Vagina (tissue), 2 donors: Measurements from ENCODE around the gene NEDD4L. TPM values are rescaled to one million over a fixed set of nuclear protein-coding genes. Genes with fewer than 3 reads are reported as not detected.

ENCODE experiments used
- DNase-seq, 2 donors: peaks; one replicate each; pipeline ENCODE4 v3.0.0-alpha.2; 2017; ENCODE audit errors: extremely low spot score in 2 of 2
- H3K27ac ChIP-seq: fragments of 200-600 bp; sonication (generic); one replicate; pipeline ENCODE4 v1.5.1; 2019
- H3K27me3 ChIP-seq: fragments of 200-600 bp; sonication (generic); one replicate; pipeline ENCODE4 v1.5.1; 2019
- H3K36me3 ChIP-seq, 2 donors: fragments of 200-600 bp; sonication (generic); one replicate each; pipeline ENCODE4 v1.5.1; 2017 to 2019
- H3K4me1 ChIP-seq: fragments of 200-600 bp; sonication (generic); one replicate; pipeline ENCODE4 v1.5.1; 2019
- H3K4me3 ChIP-seq, 2 donors: fragments of 200-600 bp; sonication (generic); 1 replicate in 1 of 2; 2 replicates in 1 of 2; pipeline ENCODE4 v1.5.1; 2016 to 2019
- H3K9me3 ChIP-seq: fragments of 200-600 bp; sonication (generic); one replicate; pipeline ENCODE4 v1.5.1; 2019
- CTCF ChIP-seq, 3 experiments: fragments of 450-650 bp in 2 of 3; fragments of 200-600 bp in 1 of 3; sonication (generic) in 1 of 3; IDR thresholded peaks; one replicate each; pipeline ENCODE4 v1.5.1; 2017 to 2019; ENCODE audit warnings: antibody characterized with exemption in 3 of 3, mild to moderate bottlenecking in 2 of 3, moderate library complexity in 2 of 3
- POLR2A ChIP-seq, 2 donors: fragments of 450-650 bp; IDR thresholded peaks; one replicate each; pipeline ENCODE4 v1.6.1; 2017; ENCODE audit warnings: antibody characterized with exemption in 2 of 2, mild to moderate bottlenecking in 2 of 2, moderate library complexity in 2 of 2
- POLR2AphosphoS5 ChIP-seq, 2 donors: sonication (generic); formaldehyde crosslinking; IDR thresholded peaks; one replicate each; pipeline ENCODE4 v1.9.0; 2017; ENCODE audit warnings: antibody characterized with exemption in 2 of 2, mild to moderate bottlenecking in 2 of 2, low read depth in 1 of 2; ENCODE audit not compliant: insufficient read depth in 1 of 2
- intact Hi-C: fragments of 100-400 bp; cut with DNase I; formaldehyde crosslinking; loops from one replicate; pipeline ENCODE4 v1.15.1; 2023
- total RNA-seq: library from RNA; depleted of rRNA; stranded (reverse); fragments of >200 nt; gene quantifications from one replicate; pipeline ENCODE4 v1.2.3, GENCODE V29; 2016

NEDD4L gene
- total RNA-seq, 1 donor from 2014 or later, result 42.2 TPM

DNA sequence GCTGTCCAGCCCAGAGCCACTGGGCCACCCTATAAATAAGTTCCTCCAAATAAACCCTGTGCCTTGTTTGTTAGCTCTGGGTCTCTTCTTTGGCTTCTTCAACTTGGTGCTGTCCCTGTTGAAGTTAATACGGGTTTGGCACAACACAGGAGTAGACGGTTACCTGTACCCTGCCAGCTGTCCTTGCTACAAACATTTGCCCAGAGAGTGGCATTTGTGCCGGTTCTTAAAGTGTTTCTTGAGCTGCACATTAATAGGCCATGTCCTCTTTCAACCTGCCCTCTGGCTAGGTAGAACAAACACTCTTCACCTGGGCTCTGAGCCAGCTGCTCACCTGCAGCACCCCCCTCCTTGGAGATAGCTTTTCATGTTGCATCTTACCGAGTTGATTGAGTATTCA is 139.2 kb downstream of the NEDD4L start:
- DNase-seq, result no peak
- Histone ChIP-seq H3K36me3 (no peaks in the 10 kb centered on the region), H3K27ac (no peak overlapping the region), H3K4me1 (peaks cover 8% of the 10 kb centered on the region), H3K4me3 (no peak overlapping the region), H3K27me3 (no peaks in the 10 kb centered on the region), H3K9me3 (no peaks in the 10 kb centered on the region)
- intact Hi-C loops, result no loop called here
- no peak for TF ChIP-seq POLR2A (IDR thresholded peaks at IDR 0.05)
- no peak for TF ChIP-seq CTCF (IDR thresholded peaks at IDR 0.05)
- no peak for TF ChIP-seq POLR2AphosphoS5 (IDR thresholded peaks at IDR 0.05; ENCODE audit: insufficient read depth in 1 of 2, low read depth in 1 of 2)

- intact Hi-C loops, result no loop called here
These were observed 142.4 kb downstream of the NEDD4L start for GRCh38 chr18:58186258-58186948.

DNA sequence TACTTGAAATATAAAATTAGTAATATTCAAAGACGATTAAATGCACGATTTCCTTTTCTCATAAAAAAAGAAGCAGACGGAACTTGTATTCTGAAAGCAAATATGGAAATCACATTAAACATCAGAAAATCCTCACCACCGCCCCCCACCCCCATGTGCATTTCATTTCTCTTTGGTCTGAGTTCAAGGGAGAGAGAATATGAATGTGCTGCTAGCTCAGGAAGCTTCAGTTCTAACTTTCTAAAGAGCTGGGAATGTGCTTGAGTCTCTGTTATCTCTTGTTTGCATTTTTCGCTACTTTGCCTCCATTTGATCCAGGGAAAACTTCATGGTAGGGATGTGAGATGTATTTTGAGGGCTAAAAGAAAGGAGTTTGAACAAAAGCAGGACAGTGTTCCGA is 143.6 kb downstream of the NEDD4L start:
- H3K4me1 ChIP-seq, result peaks cover 8% of the 10 kb centered on the region
- no peak for DNase-seq
- no peaks in the 10 kb centered on the region for H3K9me3 ChIP-seq
- TF ChIP-seq POLR2A (IDR thresholded peaks at IDR 0.05), result no peak
- TF ChIP-seq CTCF (IDR thresholded peaks at IDR 0.05), result no peak
- TF ChIP-seq POLR2AphosphoS5 (IDR thresholded peaks at IDR 0.05; ENCODE audit: insufficient read depth in 1 of 2, low read depth in 1 of 2), result no peak
- intact Hi-C loops, result no loop called here
- H3K36me3 ChIP-seq, result no peaks in the 10 kb centered on the region
- no peak overlapping the region for H3K27ac ChIP-seq
- H3K27me3 ChIP-seq, result no peaks in the 10 kb centered on the region
- no peak overlapping the region for H3K4me3 ChIP-seq

More at GRCh38 chr18:58186258-58186948, 142.4 kb downstream of the NEDD4L start:
- DNase-seq, result no peak
- Histone ChIP-seq H3K27me3 (no peaks in the 10 kb centered on the region), H3K27ac (no peak overlapping the region), H3K4me3 (no peak overlapping the region), H3K4me1 (peaks cover 8% of the 10 kb centered on the region), H3K9me3 (no peaks in the 10 kb centered on the region), H3K36me3 (no peaks in the 10 kb centered on the region)
- TF ChIP-seq CTCF (IDR thresholded peaks at IDR 0.05) (no peak), POLR2A (IDR thresholded peaks at IDR 0.05) (no peak), POLR2AphosphoS5 (IDR thresholded peaks at IDR 0.05; ENCODE audit: insufficient read depth in 1 of 2, low read depth in 1 of 2) (no peak)

- Histone ChIP-seq H3K27me3 (no peaks in the 10 kb centered on the region), H3K4me1 (peaks cover 8% of the 10 kb centered on the region), H3K27ac (no peak overlapping the region), H3K9me3 (no peaks in the 10 kb centered on the region), H3K36me3 (no peaks in the 10 kb centered on the region), H3K4me3 (no peak overlapping the region)
- TF ChIP-seq POLR2A (IDR thresholded peaks at IDR 0.05) (no peak), POLR2AphosphoS5 (IDR thresholded peaks at IDR 0.05; ENCODE audit: insufficient read depth in 1 of 2, low read depth in 1 of 2) (no peak), CTCF (IDR thresholded peaks at IDR 0.05) (no peak)
- no peak for DNase-seq
- intact Hi-C loops, result no loop called here
These were observed 145.0 kb downstream of the NEDD4L start for GRCh38 chr18:58188996-58189395.

- DNase-seq, result no peak
These were observed 147.0 kb downstream of the NEDD4L start for GRCh38 chr18:58190842-58191530.

More at GRCh38 chr18:58190842-58191530, 147.0 kb downstream of the NEDD4L start:
- intact Hi-C loops, result no loop called here
- Histone ChIP-seq H3K9me3 (no peaks in the 10 kb centered on the region), H3K4me3 (no peak overlapping the region), H3K4me1 (peaks cover 19% of the 10 kb centered on the region), H3K36me3 (no peaks in the 10 kb centered on the region), H3K27me3 (no peaks in the 10 kb centered on the region), H3K27ac (no peak overlapping the region)
- no peak for TF ChIP-seq POLR2A (IDR thresholded peaks at IDR 0.05)
- TF ChIP-seq POLR2AphosphoS5 (IDR thresholded peaks at IDR 0.05; ENCODE audit: insufficient read depth in 1 of 2, low read depth in 1 of 2), result no peak
